Ovary (tissue), 9 donors: ENCODE measurements around the gene OPCML. TPM values are rescaled to one million over a fixed set of nuclear protein-coding genes. Genes with fewer than 3 reads are reported as not detected.

Experiments
- DNase-seq, 5 donors: peaks; one replicate each; pipeline ENCODE4 v3.0.0-alpha.2; 2019 to 2020
- H3K27ac ChIP-seq, 2 donors: fragments of 200-600 bp; one replicate each; pipeline versions ENCODE4 v1.5.1 to v1.8.0; 2019 to 2022
- H3K27me3 ChIP-seq: fragments of 200-600 bp; one replicate; pipeline ENCODE4 v1.8.0; 2022
- H3K36me3 ChIP-seq: fragments of 200-600 bp; sonication (generic); one replicate; pipeline ENCODE4 v1.5.1; 2019
- H3K4me1 ChIP-seq: one replicate; pipeline ENCODE4 v1.8.1; 2013; ENCODE audit warnings: mild to moderate bottlenecking, moderate library complexity; ENCODE audit not compliant: insufficient read depth
- H3K4me3 ChIP-seq: fragments of 200-600 bp; sonication (generic); one replicate; pipeline ENCODE4 v1.5.1; 2017
- H3K9me3 ChIP-seq, 2 donors: fragments of 200-600 bp in 1 of 2; sonication (generic) in 1 of 2; one replicate each; pipeline versions ENCODE4 v1.5.1 to v1.8.1; 2013 to 2019; ENCODE audit warnings: mild to moderate bottlenecking in 1 of 2, moderate library complexity in 1 of 2
- CTCF ChIP-seq, 3 donors: fragments of 450-650 bp in 2 of 3; fragments of 200-600 bp in 1 of 3; IDR thresholded peaks; one replicate each; pipeline versions ENCODE4 v1.5.1 to v1.8.0; 2016 to 2022; ENCODE audit warnings: antibody characterized with exemption in 3 of 3, mild to moderate bottlenecking in 1 of 3
- EP300 ChIP-seq: sonication (generic); formaldehyde crosslinking; IDR thresholded peaks from one replicate; pipeline ENCODE4 v1.6.1; 2017; ENCODE audit warnings: antibody characterized with exemption
- POLR2A ChIP-seq: fragments of 450-650 bp; IDR thresholded peaks from one replicate; pipeline ENCODE4 v1.6.1; 2017; ENCODE audit warnings: antibody characterized with exemption, mild to moderate bottlenecking, moderate library complexity
- WGBS, 3 donors: extraction: QIAGEN DNeasy Blood & Tissue Kit in 1 of 3; methylation state at CpG; one replicate each; pipeline versions ENCODE4 v1.1.5 to v1.1.7; 2013 to 2017; 5-methylcytosine and 5-hydroxymethylcytosine counted together
- intact Hi-C, 4 donors: fragments of 100-400 bp; cut with DNase I; formaldehyde crosslinking; loops; one replicate each; pipeline versions ENCODE4 v1.11.0 to v1.15.1; 2022 to 2023
- polyA plus RNA-seq, 2 donors: library from polyadenylated mRNA; stranded (reverse); fragments of 200-250 nt in 1 of 2; fragments of 350-450 nt in 1 of 2; fragmentation: Illumina TruSeq in 1 of 2; extraction: RNeasy Lipid Tissue Mini Kit (QIAGEN cat#74804) in 1 of 2; gene quantifications; one replicate each; pipeline ENCODE4 v1.2.3, GENCODE V29; 2013 to 2014
- total RNA-seq, 7 donors: library from RNA; depleted of rRNA in 2 of 7; stranded (reverse); fragments of >200 nt in 2 of 7; fragmentation: NEBNext Ultra II Directional in 3 of 7; extraction: Animal tissue kit (Norgen Biotek cat#: 25700) in 3 of 7; gene quantifications; one replicate each; pipeline versions ENCODE4 v1.1.0 to v1.2.4, GENCODE V29; 2016 to 2023
- donor health status: DM: no; HTN: no; CAD: no; lungs with moderate emphysema.
- donor health status: DM: no; HTN: no; CAD: no.
- donor health status: Bipolar disorder and iron deficiency.
- donor health status: DM: yes; HTN: yes; CAD: no.
- donor health status: DM: no; HTN: no; CAD: no.
- donor health status: DM: yes; HTN: yes; CAD: no.

Gene OPCML
- total and polyA plus RNA-seq, 9 donors: under 0.01 to 2.8 (median 0.32) TPM; not detected in 2

GRCh38 chr11:132935383-132935782 is 596.9 kb downstream of the OPCML start:
- intact Hi-C loops: no loop called here
- no peaks in the 10 kb centered on the region for H3K9me3 ChIP-seq
- H3K36me3 ChIP-seq: no peaks in the 10 kb centered on the region

GRCh38 chr11:132933703-132934102 is 598.6 kb downstream of the OPCML start:
- whole genome bisulfite sequencing, 3 donors: 80 to 87% (median 87%) methylated on average over 3 of the region's 3 CpGs

More at GRCh38 chr11:132935383-132935782, 596.9 kb downstream of the OPCML start:
- H3K27me3 ChIP-seq: no peaks in the 10 kb centered on the region
- 87 to 94% (median 92%) methylated on average over 3 of the region's 3 CpGs for WGBS, 3 donors
- TF ChIP-seq EP300 (no peak), CTCF (IDR thresholded peaks at IDR 0.05) (no peak), POLR2A (no peak)
- no peaks in the 10 kb centered on the region for H3K4me1 ChIP-seq
- no peak overlapping the region for H3K4me3 ChIP-seq
- DNase-seq: no peak
- no peak overlapping the region for H3K27ac ChIP-seq

DNA sequence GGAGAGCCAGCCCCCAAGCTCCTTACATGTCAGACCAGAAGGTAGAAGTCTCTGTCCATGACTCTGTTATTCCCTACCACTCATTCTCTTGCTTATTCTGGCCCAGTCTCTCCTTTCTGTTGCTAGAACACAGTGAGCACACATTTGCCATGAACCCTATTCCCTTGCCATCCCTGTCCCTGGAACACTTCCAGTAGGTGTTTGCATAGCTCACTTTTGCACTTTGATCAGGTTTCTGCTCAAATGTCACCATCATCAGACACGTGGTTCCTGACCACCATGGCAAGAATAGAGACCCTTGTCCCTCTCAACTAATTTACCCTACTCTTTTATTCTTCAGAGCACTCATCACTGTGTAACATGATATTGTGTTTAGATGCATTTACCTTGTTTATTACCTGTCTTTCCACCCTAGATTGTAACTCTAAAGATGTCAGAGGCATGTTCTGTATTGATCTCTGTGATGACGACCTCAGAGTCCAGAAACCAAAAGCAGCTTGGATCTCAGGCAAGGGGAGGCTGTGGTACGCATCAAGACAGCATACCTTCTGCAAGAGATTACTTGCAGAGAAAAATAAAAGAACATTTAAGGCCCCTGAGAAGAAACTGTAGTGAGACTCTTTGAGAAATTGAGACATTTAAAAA is 606.4 kb downstream of the OPCML start:
- Histone ChIP-seq H3K4me3 (no peak overlapping the region), H3K27ac (no peak overlapping the region), H3K27me3 (no peaks in the 10 kb centered on the region), H3K36me3 (no peaks in the 10 kb centered on the region), H3K4me1 (no peaks in the 10 kb centered on the region), H3K9me3 (no peaks in the 10 kb centered on the region)
- TF ChIP-seq CTCF (IDR thresholded peaks at IDR 0.05) (no peak), EP300 (no peak), POLR2A (no peak)
- no peak for DNase-seq
- intact Hi-C loops: no loop called here
- WGBS, 3 donors: 62 to 75% (median 74%) methylated on average over 3 of the region's 3 CpGs

More at GRCh38 chr11:132933703-132934102, 598.6 kb downstream of the OPCML start:
- Histone ChIP-seq H3K4me1 (no peaks in the 10 kb centered on the region), H3K36me3 (no peaks in the 10 kb centered on the region), H3K27me3 (no peaks in the 10 kb centered on the region), H3K9me3 (no peaks in the 10 kb centered on the region), H3K27ac (no peak overlapping the region), H3K4me3 (no peak overlapping the region)
- no peak for DNase-seq
- intact Hi-C loops: no loop called here
- no peak for TF ChIP-seq POLR2A
- TF ChIP-seq CTCF (IDR thresholded peaks at IDR 0.05): no peak
- no peak for TF ChIP-seq EP300

DNA sequence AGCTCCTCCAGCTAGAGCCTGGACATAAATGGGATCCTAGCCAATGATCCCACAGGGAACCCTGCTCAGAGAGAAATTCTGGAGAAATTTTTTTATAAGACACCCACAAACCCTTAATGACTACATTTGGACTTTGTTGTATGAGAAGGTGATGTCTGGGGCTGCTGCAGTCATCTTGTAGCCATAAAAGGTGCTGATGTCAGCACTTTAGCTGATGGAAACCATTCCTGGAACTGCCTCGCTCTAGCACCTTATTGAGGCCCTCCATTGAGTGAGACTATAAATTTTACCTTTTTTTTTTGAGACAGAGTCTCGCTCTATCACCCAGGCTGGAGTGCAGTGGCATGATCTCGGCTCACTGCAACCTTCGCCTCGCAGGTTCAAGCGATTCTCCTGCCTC is 610.7 kb downstream of the OPCML start:
- H3K36me3 ChIP-seq: no peaks in the 10 kb centered on the region
- no peak overlapping the region for H3K27ac ChIP-seq
- intact Hi-C loops: no loop called here
- WGBS, 3 donors: 88 to 93% (median 92%) methylated on average over 6 of the region's 6 CpGs
- H3K9me3 ChIP-seq: no peaks in the 10 kb centered on the region
- no peaks in the 10 kb centered on the region for H3K4me1 ChIP-seq
- DNase-seq: no peak
- H3K4me3 ChIP-seq: no peak overlapping the region
- TF ChIP-seq POLR2A (no peak), CTCF (IDR thresholded peaks at IDR 0.05) (no peak), EP300 (no peak)
- no peaks in the 10 kb centered on the region for H3K27me3 ChIP-seq
